GM18520 (cell line): ENCODE results near the gene MATR3.
"Not testable (repeated sequence)": the region's sequence is repeated elsewhere in the genome, so short reads cannot be mapped to it uniquely, and the experiment has no call there.

Experiments
- ATAC-seq: cut with Tn5 transposase; IDR thresholded peaks from one replicate; pipeline ENCODE4 v1.9.1; 2021; ENCODE audit not compliant: unreplicated experiment

The MATR3 gene

DNA sequence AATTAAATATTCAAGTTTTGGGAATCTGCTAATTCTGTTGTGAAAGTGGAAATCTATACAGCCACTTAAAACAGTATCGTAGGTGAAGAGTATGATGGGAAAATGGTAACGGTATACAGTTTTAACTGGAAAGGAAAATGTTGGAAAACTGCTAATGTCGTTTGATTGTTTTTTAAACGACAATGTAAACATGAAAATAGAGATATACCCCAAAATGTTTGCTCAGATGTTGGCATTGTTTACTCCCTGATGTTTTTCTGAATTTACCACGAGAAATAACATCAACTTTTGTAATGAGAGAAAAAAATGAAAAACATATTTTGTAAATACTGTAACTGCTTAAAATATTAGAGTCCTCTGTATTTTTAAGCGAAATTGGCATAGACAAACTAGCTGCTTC is 2.7 kb downstream of the MATR3 start:
- no peak for ATAC-seq

GRCh38 chr5:139296862-139297326 is 3.4 kb downstream of the MATR3 start:
- no peak for ATAC-seq

DNA sequence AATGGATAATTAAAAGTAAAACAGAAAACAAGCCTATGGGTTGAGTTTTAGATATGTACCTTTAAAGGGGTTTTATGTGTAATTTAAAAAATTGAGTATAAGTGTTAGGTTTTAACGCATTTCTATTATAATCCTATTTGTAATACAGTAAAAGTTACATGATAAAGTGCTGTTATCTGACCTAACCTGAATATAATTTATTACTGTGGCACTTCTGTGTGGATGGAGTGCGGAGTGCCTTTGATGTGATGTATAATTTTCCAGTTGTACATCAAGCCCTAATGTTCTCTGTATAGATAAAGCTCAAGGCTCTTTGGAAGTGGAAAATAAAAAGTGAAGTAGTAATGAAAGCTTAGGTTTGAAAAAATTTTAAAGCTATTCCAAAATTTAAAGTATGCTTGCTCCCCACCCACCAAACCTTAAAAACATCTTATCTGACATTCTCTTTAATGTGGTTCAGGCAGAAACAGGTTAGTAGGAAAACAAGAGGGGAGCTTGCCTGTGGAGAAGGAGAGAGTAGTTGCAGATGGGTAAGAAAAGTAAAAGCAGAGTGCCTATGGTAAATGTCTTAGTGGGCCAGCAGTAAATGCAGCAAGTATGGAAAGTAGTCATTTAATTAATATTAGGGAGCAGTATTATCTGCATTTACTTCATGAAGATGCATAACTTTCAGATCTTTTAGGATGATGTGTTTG is 4.0 kb downstream of the MATR3 start:
- ATAC-seq: no peak

DNA sequence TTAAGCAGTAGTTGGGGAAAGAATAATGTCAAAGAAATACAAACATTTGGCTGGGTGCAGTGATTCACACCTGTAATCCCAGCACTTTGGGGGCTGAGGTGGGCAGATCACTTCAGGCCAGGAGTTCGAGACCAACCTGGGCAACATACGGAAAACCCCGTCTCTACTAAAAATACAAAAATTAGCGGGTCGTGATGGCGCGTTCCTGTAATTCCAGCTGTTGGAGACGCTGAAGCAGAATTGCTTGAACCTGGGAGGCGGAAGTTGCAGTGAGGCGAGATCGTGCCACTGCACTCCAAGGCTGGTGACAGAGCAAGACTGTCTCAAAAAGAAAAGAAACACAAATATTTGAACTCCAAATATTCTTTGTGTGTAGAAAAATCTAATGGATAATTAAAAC is 4.7 kb downstream of the MATR3 start:
- no peak for ATAC-seq

GRCh38 chr5:139299486-139299885 is 5.9 kb downstream of the MATR3 start:
- no peak for ATAC-seq

DNA sequence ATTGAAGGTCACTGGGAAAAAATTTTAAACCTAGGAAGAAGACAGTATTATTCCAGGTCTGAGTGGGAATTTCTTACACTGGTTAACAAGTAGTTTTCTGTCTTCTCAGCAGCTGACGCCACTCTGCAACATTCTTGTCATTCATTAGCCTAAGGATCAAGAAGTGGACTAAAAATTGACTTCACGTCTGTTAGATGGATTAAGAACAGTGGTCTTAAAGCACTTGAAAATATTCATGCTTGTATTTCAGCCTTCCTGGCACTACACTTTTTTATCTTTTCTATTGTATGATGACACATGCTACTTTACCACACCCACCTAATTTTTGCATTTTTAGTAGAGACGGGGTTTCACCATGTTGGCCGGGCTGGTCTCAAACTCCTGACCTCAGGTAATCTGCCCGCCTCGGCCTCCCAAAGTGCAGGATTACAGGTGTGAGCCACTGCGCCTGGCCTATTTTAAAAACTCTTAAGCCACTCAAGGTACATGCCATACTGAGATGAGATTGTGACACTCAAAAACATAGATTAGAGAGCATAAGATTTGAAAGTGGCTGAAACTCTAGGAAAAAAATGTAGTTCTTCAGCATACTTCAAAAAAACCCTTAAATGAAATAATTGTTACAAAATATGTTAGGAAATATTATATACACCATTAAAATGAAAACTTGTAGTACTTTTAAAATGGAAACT is 8.4 kb downstream of the MATR3 start:
- ATAC-seq: no peak

DNA sequence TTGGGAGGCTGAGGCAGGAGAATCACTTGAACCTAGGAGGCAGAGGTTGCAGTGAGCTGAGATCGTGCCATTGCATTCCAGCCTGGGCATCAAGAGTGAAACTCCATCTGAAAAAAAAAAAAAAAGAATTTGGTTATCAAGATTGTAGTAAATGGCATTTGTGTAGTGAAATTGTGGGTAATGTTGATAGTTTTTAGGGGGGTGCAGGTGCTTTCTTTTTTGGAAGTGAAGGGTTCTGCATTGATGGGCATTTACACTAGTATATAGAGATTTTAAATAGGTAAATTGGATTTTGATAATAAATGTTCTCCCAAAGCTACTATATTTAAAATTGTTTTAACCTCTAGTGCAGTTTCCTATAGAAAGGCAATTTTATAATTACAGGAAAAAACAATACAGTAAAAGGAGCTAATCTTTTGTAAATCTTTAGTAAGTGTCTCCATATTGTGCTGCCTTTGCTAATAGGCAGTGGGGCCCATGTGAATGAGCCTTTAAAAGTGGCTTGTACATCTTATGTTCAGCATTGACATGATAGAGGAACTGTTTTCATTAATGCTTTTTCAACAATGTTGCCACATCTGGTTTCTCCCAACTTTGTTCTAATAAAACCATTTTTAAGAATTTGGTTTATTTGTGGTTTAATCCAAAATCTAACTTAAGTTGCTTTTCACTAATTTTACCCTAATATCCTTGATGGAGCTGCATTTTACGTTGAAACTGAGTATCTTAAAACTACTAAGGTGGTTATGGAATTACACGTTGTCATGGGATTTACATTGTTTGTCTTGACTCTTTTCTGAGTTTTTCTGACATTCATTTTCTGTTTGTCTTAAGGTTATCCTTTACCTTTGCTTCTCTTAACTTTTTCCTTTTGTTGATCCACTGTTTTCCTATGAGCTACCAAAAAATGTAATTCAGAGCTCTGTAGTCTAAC is 11.1 kb downstream of the MATR3 start:
- no peak for ATAC-seq

- no peak for ATAC-seq
These were observed 12.7 kb downstream of the MATR3 start for GRCh38 chr5:139306197-139306596.

DNA sequence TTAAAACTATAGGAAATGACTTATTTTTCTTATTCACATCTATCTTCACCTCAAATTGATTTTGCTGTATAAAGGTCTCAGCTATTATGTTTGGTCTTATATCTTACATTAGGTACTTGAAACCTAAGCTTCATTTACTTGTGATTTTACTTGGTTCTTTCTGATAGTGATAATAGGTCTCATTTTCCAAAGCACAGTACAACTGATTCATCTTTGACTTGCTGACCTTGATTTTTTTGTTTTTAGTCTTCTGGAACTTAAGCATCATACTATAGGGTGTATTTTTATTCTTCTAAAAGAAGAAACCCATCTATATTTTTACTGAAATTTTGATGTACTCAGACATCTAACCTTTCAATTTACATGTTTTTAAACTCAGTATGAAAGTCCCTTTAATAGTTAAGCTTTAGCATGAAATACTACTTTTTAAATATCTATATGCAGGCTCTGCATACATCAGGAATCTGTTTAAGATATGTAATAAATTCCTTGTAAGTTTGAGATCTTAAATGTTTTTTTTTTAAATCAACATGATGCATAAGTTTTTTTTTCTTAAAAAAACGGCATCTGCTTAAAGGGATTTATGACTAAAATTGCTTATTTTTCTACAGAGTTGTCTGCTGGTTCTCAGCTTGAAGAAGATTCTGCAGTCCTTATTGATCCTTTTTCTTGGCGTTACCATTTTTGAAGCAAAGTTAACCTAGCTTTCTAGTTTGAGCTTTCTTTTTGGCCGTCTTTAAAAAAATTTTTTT is 13.3 kb downstream of the MATR3 start:
- ATAC-seq: no peak

GRCh38 chr5:139308797-139309196 is 15.3 kb downstream of the MATR3 start:
- ATAC-seq: no peak

GRCh38 chr5:139310715-139311186 is 17.2 kb downstream of the MATR3 start:
- not testable (repeated sequence) for ATAC-seq

DNA sequence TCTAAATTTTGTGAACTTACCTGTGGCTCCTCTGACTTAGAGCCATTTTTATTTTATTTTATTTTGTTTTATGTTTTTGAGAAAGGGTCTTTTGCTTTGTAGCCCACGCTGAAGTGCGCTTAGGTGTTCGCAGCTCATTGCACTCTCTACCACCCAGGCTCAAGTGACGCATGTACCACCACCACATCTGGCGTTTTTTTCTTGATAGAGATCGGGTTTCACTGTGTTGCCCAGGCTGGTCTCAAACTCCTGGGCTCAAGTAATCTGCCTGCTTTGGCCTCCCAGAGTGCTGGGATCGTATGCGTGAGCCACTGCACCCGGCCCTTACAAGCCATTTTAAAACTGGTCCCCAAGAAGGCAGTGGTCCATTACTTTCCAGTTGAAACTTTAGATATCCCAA is 18.5 kb downstream of the MATR3 start:
- ATAC-seq: no peak

DNA sequence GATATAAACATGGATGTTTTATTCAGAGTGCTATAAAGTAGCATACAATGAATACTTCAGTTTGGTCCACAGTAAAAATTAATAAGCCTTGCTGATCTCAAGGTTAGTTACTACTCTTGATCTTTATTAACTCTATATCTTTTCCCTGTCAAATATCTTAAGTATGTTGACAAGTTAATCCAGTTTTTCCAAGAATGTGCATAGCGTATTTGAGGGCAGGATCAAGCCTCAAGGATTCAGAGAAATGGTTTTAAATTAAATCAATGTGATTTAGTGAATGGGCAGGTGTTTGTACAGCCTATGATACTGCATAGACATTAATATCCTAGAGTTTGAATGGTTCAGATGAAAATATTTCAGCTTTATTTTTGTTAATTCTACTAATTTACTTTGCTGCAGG is 20.7 kb downstream of the MATR3 start:
- no peak for ATAC-seq

DNA sequence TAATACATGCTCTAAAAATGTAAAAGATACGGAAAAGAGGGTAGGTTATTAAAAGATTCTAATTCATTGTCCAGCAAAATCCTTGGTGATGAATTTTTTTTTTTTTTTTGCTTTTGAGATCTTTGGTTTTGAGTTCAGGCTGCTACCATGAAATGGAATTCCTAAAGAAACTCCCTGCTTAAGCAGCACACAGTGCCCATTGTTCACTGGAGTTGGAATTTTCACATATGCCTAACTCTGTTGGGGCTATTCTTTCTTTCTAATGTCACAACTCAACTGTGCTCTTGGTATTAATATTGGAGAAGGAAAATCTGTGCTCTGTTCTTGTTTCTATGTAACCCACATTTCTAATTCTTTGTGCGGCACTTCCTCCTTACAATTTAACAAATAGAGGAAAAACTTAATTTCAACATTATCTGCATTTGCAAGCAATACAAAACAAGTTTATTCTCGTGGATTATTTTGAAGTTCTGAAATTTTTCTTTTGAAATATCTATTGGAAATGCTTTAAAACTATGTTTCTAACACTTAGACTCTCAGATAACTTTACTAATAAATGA is 21.6 kb downstream of the MATR3 start:
- no peak for ATAC-seq

DNA sequence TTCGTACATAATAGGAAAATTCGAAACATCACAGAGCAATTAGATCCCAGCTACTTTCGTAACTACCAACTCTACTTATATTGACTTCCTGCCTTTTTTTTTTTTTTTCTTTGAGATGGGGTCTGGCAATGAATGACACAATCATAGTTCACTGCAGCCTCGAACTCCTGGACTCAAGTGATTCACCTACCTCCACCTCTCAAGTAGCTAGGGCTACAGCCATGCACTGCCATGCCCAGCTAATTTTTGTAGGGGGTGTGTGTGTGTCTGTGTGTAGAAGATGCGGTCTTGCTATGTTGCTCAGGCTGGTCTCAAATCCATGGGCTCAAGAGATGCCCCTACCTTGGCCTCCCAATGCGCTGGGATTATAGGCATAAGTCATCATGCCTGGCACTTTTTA is 42.3 kb downstream of the MATR3 start:
- ATAC-seq: no peak

DNA sequence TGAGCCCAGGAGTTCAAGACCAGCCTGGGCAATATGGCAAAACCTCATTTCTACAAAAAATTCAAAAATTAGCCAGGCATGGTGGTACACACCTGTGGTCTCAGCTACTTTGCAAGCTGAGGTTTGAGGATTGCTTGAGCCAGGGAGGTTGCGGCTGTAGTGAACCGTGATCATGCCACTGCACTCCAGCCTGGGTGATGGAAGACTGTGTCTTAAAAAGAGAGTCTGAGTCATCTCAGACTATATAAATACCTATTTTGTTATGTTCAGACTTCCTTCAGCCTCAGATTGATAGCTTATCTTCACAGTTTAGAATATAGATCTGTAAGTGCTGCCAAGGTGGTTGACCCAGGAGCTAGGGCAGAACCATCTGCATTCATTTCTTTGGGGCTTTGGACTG is 46.5 kb downstream of the MATR3 start:
- no peak for ATAC-seq

DNA sequence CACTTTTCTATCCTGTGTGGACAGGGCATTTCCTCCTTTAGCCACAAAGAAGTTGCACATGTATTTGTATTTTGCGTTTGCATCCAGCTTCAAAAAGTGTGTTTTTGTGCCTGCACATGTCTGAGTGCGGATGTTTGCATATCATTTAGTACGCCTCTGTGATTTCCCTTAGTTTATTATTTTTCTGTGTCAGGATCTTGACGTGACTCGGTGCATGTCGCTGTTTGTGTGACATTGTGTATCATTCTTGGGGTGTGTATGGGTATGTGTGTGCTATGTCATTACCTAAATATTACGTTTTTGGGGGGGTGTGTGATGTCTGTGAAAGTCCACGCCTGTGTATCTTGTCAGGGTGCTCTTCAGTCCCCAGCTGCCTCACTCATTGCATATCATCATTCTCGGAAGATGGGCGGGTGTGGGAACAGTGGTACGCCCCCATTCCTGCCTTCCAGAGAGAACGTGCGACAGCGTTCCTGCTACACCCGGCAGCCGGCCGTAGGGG is 47.7 kb downstream of the MATR3 start:
- ATAC-seq: no peak

DNA sequence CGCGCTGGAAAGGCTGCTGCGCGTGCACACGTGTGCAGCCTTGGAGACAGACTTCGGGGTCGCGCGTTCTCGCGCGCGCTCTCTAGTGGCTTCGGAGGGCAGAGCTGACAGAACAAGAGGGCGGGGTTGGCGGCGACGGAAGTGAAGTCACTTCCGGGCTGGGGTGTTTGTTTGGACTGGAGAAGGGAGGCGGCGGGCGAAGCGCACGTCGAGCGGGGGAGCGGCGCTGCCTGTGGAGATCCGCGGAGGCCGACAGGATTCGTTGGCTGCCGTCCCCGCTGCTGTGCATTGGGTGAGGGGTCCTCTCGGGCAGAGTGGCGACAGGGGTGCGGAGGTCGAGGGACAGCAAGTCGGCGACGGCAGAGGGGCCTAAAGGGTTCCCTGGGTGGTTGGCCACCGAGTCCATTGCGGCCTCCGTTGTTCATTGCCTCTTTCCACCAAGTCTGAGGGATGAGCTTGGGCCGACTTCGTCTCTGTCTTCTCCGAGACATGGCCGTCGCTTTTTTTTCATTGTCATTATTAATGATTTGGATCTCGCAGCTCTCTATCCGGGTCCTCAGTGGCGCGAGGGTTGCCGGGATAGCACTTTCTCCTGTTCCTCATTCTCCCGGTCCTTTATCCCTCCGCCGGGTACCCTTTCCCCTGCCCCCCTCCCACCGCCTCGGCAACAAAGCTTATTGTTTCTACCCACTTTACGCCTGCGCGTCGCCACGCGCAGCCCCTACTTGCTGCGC is 48.3 kb downstream of the MATR3 start, which contains the start of gene PAIP2:
PAIP2 (plus strand) TSS at position 166 of the 734 bp plus-strand sequence. CDS start 21,931 bp downstream, outside the sequence.
- peak; percentile 93 for ATAC-seq

DNA sequence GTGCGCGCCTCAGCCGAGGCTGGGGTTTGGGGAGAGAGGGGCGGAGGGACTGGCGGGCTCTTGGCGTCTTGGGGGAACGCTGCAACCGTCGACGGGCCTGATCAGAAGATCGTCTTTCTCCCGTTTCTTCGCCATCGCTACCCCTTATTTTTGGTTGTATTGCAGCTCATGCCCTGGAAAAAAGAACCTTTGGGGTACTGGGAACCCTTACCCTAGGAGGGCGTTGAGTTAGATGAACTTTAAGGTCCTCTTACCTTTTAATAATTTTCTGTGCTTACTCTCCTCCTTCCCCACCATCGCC is 48.8 kb downstream of the MATR3 start:
- ATAC-seq: no peak

GRCh38 chr5:139343476-139343875 is 49.9 kb downstream of the MATR3 start:
- ATAC-seq: no peak
